HCT116 (cell line): ENCODE data around the gene SRGAP1. TPM values are rescaled to one million over a fixed set of nuclear protein-coding genes. Genes with fewer than 3 reads are reported as not detected.

Source experiments
- ATAC-seq: fragments of 200-7000 bp; cut with Tn5 transposase; 2 replicates; pipeline ENCODE4 v1.9.1; 2020; ENCODE audit warnings: mild to moderate bottlenecking, moderate library complexity
- BruUV-seq: library from RNA; stranded (reverse); fragments of 400-500 nt; replicated peaks from 2 replicates; lab custom pipeline; 2021; lab: Mats Ljungman, UMichigan
- CTCF ChIA-PET: fragments of 300-600 bp; sonication (Branson Sonifier 250); formaldehyde crosslinking; loops from one replicate; lab custom pipeline; 2021; ENCODE audit warnings: antibody characterized with exemption; lab: Charles Lee
- POLR2A ChIA-PET: fragments of 300-600, 350-600 bp; sonication (Branson Sonifier 250); formaldehyde crosslinking; loops from one replicate; lab custom pipeline; 2021; ENCODE audit warnings: antibody characterized with exemption; lab: Charles Lee
- RAD21 ChIA-PET, 2 experiments: fragments of 300-600 bp; sonication (Branson Sonifier 250); formaldehyde crosslinking; loops; one replicate each; lab custom pipeline; 2023; ENCODE audit warnings: low total read pairs in 2 of 2; ENCODE audit not compliant: uncharacterized antibody in 2 of 2, unreplicated experiment in 2 of 2, low non-redundant PET in 1 of 2; lab: Charles Lee
- DNase-seq: peaks from one replicate; pipeline ENCODE4 v3.0.0-alpha.2; 2010; ENCODE audit warnings: low read depth, low spot score
- H2AFZ ChIP-seq: fragments of 200-600 bp; shearing (Covaris generic), sonication (generic); 2 replicates; pipeline ENCODE4 v1.6.1; 2017; ENCODE audit warnings: low read depth, mixed run types, mixed read lengths, antibody characterized with exemption, low read length; ENCODE audit not compliant: poor library complexity, severe bottlenecking
- H3K27ac ChIP-seq: 2 replicates; pipeline ENCODE4 v1.5.1; 2012; ENCODE audit warnings: low read depth, low read length
- H3K27me3 ChIP-seq: fragments of 200-600 bp; sonication (generic); 2 replicates; pipeline ENCODE4 v1.6.1; 2016; ENCODE audit warnings: mixed run types, low read length, mixed read lengths; ENCODE audit not compliant: insufficient read depth
- H3K36me3 ChIP-seq, 2 experiments: fragments of 200-500 bp in 1 of 2; fragments of 200-600 bp in 1 of 2; sonication (Bioruptor generic) in 1 of 2; sonication (generic) in 1 of 2; 2 replicates each; pipeline versions ENCODE4 v1.5.1 to v1.6.1; 2014 to 2016; ENCODE audit warnings: low read length in 2 of 2, inconsistent platforms in 1 of 2, mixed read lengths in 1 of 2, mixed run types in 1 of 2; ENCODE audit not compliant: insufficient read depth in 2 of 2, control insufficient read depth in 1 of 2
- H3K4me1 ChIP-seq, 2 experiments: fragments of 200-600 bp in 1 of 2; sonication (generic) in 1 of 2; 2 replicates each; pipeline versions ENCODE4 v1.5.1 to v1.6.1; 2012 to 2017; ENCODE audit warnings: low read length in 2 of 2, inconsistent platforms in 1 of 2, mild to moderate bottlenecking in 1 of 2, mixed read lengths in 1 of 2, mixed run types in 1 of 2, moderate library complexity in 1 of 2; ENCODE audit not compliant: insufficient read depth in 2 of 2, control insufficient read depth in 1 of 2
- H3K4me2 ChIP-seq: fragments of 200-600 bp; sonication (generic); 2 replicates; pipeline ENCODE4 v1.6.1; 2017; ENCODE audit warnings: mixed run types, low read length, mixed read lengths
- H3K4me3 ChIP-seq, 2 experiments: fragments of 200-600 bp in 1 of 2; sonication (generic) in 1 of 2; replicated peaks in 1 of 2; 2 replicates each; pipeline ENCODE4 v1.5.1; 2011 to 2016; ENCODE audit warnings: low read length in 2 of 2, control low read depth in 1 of 2, low read depth in 1 of 2, mild to moderate bottlenecking in 1 of 2, mixed read lengths in 1 of 2, mixed run types in 1 of 2
- H3K79me2 ChIP-seq: fragments of 200-600 bp; sonication (generic); 2 replicates; pipeline ENCODE4 v1.6.1; 2017; ENCODE audit warnings: mild to moderate bottlenecking, mixed run types, low read length, moderate library complexity, mixed read lengths; ENCODE audit not compliant: insufficient read depth
- H3K9ac ChIP-seq: fragments of 200-600 bp; sonication (generic); 2 replicates; pipeline ENCODE4 v1.6.1; 2016; ENCODE audit warnings: low read length, mixed read lengths
- H3K9me2 ChIP-seq: fragments of 200-600 bp; sonication (generic), shearing (Covaris generic); 2 replicates; pipeline ENCODE4 v1.6.1; 2017; ENCODE audit warnings: mixed run types, mild to moderate bottlenecking, moderate library complexity; ENCODE audit not compliant: insufficient read depth
- H3K9me3 ChIP-seq, 2 experiments: fragments of 200-500 bp in 1 of 2; fragments of 200-600 bp in 1 of 2; sonication (Bioruptor generic) in 1 of 2; sonication (generic) in 1 of 2; 2 replicates each; pipeline ENCODE4 v1.6.1; 2014 to 2017; ENCODE audit warnings: low read length in 2 of 2, mixed read lengths in 2 of 2, inconsistent platforms in 1 of 2, low read depth in 1 of 2, mild to moderate bottlenecking in 1 of 2, mixed run types in 1 of 2, moderate library complexity in 1 of 2; ENCODE audit not compliant: control insufficient read depth in 1 of 2, insufficient read depth in 1 of 2
- H4K20me1 ChIP-seq: fragments of 200-600 bp; sonication (generic), shearing (Covaris generic); 2 replicates; pipeline ENCODE4 v1.6.1; 2017; ENCODE audit warnings: mixed run types, mild to moderate bottlenecking, moderate library complexity; ENCODE audit not compliant: insufficient read depth
- ATF3 ChIP-seq: IDR thresholded peaks from 2 replicates; pipeline ENCODE4 v1.6.1; 2012
- CBX3 ChIP-seq: IDR thresholded peaks from 2 replicates; pipeline ENCODE4 v1.6.1; 2012; ENCODE audit warnings: low read depth
- CEBPB ChIP-seq: IDR thresholded peaks from 2 replicates; pipeline ENCODE4 v1.6.1; 2012; ENCODE audit warnings: low read depth
- CTCF ChIP-seq, 3 experiments: fragments of 200-600 bp in 1 of 3; sonication (generic) in 1 of 3; IDR thresholded peaks in 2 of 3; conservative IDR thresholded peaks in 1 of 3; 2 replicates each; pipeline ENCODE4 v1.5.1; 2012 to 2017; ENCODE audit warnings: low read depth in 2 of 3, low read length in 2 of 3, antibody characterized with exemption in 1 of 3, borderline replicate concordance in 1 of 3, control low read depth in 1 of 3, mild to moderate bottlenecking in 1 of 3, mixed read lengths in 1 of 3, mixed run types in 1 of 3, moderate library complexity in 1 of 3; ENCODE audit not compliant: insufficient read depth in 1 of 3
- EGR1 ChIP-seq: IDR thresholded peaks from 2 replicates; pipeline ENCODE4 v1.6.1; 2012; ENCODE audit warnings: low read depth
- EZH2 ChIP-seq: fragments of 200-600 bp; sonication (generic); IDR thresholded peaks from 2 replicates; pipeline ENCODE4 v1.6.1; 2017; ENCODE audit warnings: antibody characterized with exemption, mixed run types
- EZH2phosphoT487 ChIP-seq: fragments of 200-600 bp; IDR thresholded peaks from 2 replicates; pipeline ENCODE4 v1.6.1; 2018; ENCODE audit warnings: antibody characterized with exemption, borderline replicate concordance
- FOSL1 ChIP-seq: IDR thresholded peaks from 2 replicates; pipeline ENCODE4 v1.6.1; 2012; ENCODE audit warnings: low read depth
- MAX ChIP-seq: IDR thresholded peaks from 2 replicates; pipeline ENCODE4 v1.6.1; 2012
- RAD21 ChIP-seq: IDR thresholded peaks from 2 replicates; pipeline ENCODE4 v1.6.1; 2012; ENCODE audit warnings: low read depth, mild to moderate bottlenecking
- REST ChIP-seq: IDR thresholded peaks from 2 replicates; pipeline ENCODE4 v1.6.1; 2012; ENCODE audit warnings: low read depth
- SP1 ChIP-seq: IDR thresholded peaks from 2 replicates; pipeline ENCODE4 v1.6.1; 2012; ENCODE audit warnings: low read depth
- SRF ChIP-seq: IDR thresholded peaks from 2 replicates; pipeline ENCODE4 v1.6.1; 2012; ENCODE audit warnings: low read depth
- ZFX ChIP-seq: fragments of 450-650 bp; IDR thresholded peaks from 2 replicates; pipeline ENCODE4 v1.6.1; 2017
- intact Hi-C: fragments of 100-400 bp; cut with micrococcal nuclease; formaldehyde crosslinking; loops from 2 replicates; pipeline ENCODE4 v1.10.0; 2022
- total RNA-seq: library from RNA; stranded (reverse); gene quantifications from one replicate; pipeline ENCODE4 v1.2.1, GENCODE V29; 2021; ENCODE audit not compliant: unreplicated experiment

The SRGAP1 gene
- total RNA-seq, 1 experiment from 2014 or later = 16.6 TPM

- Histone ChIP-seq H3K27me3 (no peaks in the 10 kb centered on the region), H2AFZ (no peak overlapping the region), H4K20me1 (no peaks in the 10 kb centered on the region), H3K36me3 (no peaks in the 10 kb centered on the region), H3K4me1 (no peaks in the 10 kb centered on the region), H3K4me2 (no peak overlapping the region), H3K27ac (no peak overlapping the region), H3K9me3 (no peaks in the 10 kb centered on the region), H3K79me2 (no peaks in the 10 kb centered on the region), H3K4me3 (no peak overlapping the region), H3K9me2 (no peaks in the 10 kb centered on the region), H3K9ac (no peak overlapping the region)
- RAD21 ChIA-PET = no interaction called here
- TF ChIP-seq REST (no peak), SP1 (no peak)
- POLR2A ChIA-PET = no interaction called here
- CTCF ChIA-PET = no interaction called here
- no peak for DNase-seq
- ATAC-seq = no peak
- BruUV-seq = no TSS peak
- intact Hi-C loops = no loop called here
Measured at GRCh38 chr12:64154677-64155076, 310.2 kb downstream of the SRGAP1 start.

- no peak overlapping the region for H2AFZ ChIP-seq
- H3K9me2 ChIP-seq = no peaks in the 10 kb centered on the region
- TF ChIP-seq RAD21 (no peak), FOSL1 (no peak), SP1 (no peak), MAX (no peak), EZH2phosphoT487 (no peak), ZFX (no peak), EZH2 (no peak), SRF (no peak), EGR1 (no peak), CBX3 (no peak), CEBPB (no peak), ATF3 (no peak), CTCF (IDR thresholded peaks at IDR 0.05 in 2 of 3, conservative IDR thresholded peaks at IDR 0.05 in 1 of 3; ENCODE audit: borderline replicate concordance in 1 of 3, insufficient read depth in 1 of 3, low read depth in 2 of 3, low read length in 2 of 3) (no peak)
- H3K4me3 ChIP-seq = no peak overlapping the region
- no peak overlapping the region for H3K4me2 ChIP-seq
- no peak for DNase-seq
- CTCF ChIA-PET = no interaction called here
- POLR2A ChIA-PET = no interaction called here
- H3K9ac ChIP-seq = no peak overlapping the region
- no peaks in the 10 kb centered on the region for H4K20me1 ChIP-seq
- no peak overlapping the region for H3K27ac ChIP-seq
- no peaks in the 10 kb centered on the region for H3K9me3 ChIP-seq
- no peaks in the 10 kb centered on the region for H3K27me3 ChIP-seq
- intact Hi-C loops = no loop called here
- RAD21 ChIA-PET = no interaction called here
- no peaks in the 10 kb centered on the region for H3K4me1 ChIP-seq
- no peak for ATAC-seq
- H3K36me3 ChIP-seq = no peaks in the 10 kb centered on the region
- H3K79me2 ChIP-seq = no peaks in the 10 kb centered on the region
- no TSS peak for BruUV-seq
Measured at GRCh38 chr12:64157110-64157509, 312.6 kb downstream of the SRGAP1 start.
